Activated T-cell treated with anti-CD3 and anti-CD28 coated beads, Interleukin-2, amount 50 U/mL, for 24 hours (primary cell): ENCODE data around the gene LMAN2.
A peak's percentile ranks its signal among the peaks of the same experiment; 100 is the strongest.

Experiments
- DNase-seq: peaks from one replicate; pipeline ENCODE4 v3.0.0-alpha.2; 2020
- H3K27ac Mint-ChIP-seq: 2 replicates; pipeline ENCODE4 v1.8.0; 2020; ENCODE audit warnings: mild to moderate bottlenecking, mixed read lengths
- H3K27me3 Mint-ChIP-seq: 2 replicates; pipeline ENCODE4 v1.8.0; 2020; ENCODE audit warnings: mixed read lengths
- H3K36me3 Mint-ChIP-seq: 2 replicates; pipeline ENCODE4 v1.8.0; 2020; ENCODE audit warnings: low read depth, mixed read lengths
- H3K4me1 Mint-ChIP-seq: 2 replicates; pipeline ENCODE4 v1.8.0; 2020; ENCODE audit warnings: low read depth, mixed read lengths
- H3K4me3 Mint-ChIP-seq: 2 replicates; pipeline ENCODE4 v1.8.0; 2020; ENCODE audit warnings: mild to moderate bottlenecking, moderate library complexity, mixed read lengths
- H3K9me3 Mint-ChIP-seq: 2 replicates; pipeline ENCODE4 v1.8.0; 2020; ENCODE audit warnings: mixed read lengths

The LMAN2 gene

GRCh38 chr5:177351392-177352329 lies at the start of gene LMAN2:
LMAN2 (minus strand) TSS chr5:177351668; CDS start chr5:177351647, 21 bp downstream.
- Mint-ChIP-seq H3K27ac (peak within 1 kb of the TSS; percentile 100), H3K27me3 (no peaks in the 10 kb centered on the region), H3K9me3 (peaks cover 8% of the 10 kb centered on the region), H3K4me3 (peak within 1 kb of the TSS; percentile 99), H3K4me1 (peaks cover 60% of the 10 kb centered on the region), H3K36me3 (peaks cover 44% of the 10 kb centered on the region)
- DNase-seq = peak; percentile 93

- no peak within 1 kb of the TSS for H3K27ac Mint-ChIP-seq
- DNase-seq = no peak
- H3K4me3 Mint-ChIP-seq = no peak within 1 kb of the TSS
- peaks cover 27% of the 10 kb centered on the region for H3K27me3 Mint-ChIP-seq
- H3K36me3 Mint-ChIP-seq = no peaks in the 10 kb centered on the region
- H3K4me1 Mint-ChIP-seq = peaks cover 28% of the 10 kb centered on the region
- H3K9me3 Mint-ChIP-seq = no peaks in the 10 kb centered on the region
Measured at GRCh38 chr5:177399997-177400868, 48.8 kb upstream of the LMAN2 start, which contains the start of gene PFN3. PFN3 (minus strand) TSS chr5:177400661; CDS start chr5:177400576, 85 bp downstream.

- Mint-ChIP-seq H3K36me3 (no peaks in the 10 kb centered on the region), H3K27ac (no peak overlapping the region), H3K4me1 (peaks cover 11% of the 10 kb centered on the region), H3K4me3 (no peak overlapping the region), H3K9me3 (no peaks in the 10 kb centered on the region), H3K27me3 (peaks cover 19% of the 10 kb centered on the region)
- no peak for DNase-seq
Measured at GRCh38 chr5:177397875-177398390, 46.5 kb upstream of the LMAN2 start.

GRCh38 chr5:177396807-177397206 lies 45.3 kb upstream of the LMAN2 start:
- Mint-ChIP-seq H3K9me3 (no peaks in the 10 kb centered on the region), H3K4me1 (no peaks in the 10 kb centered on the region), H3K27ac (no peak overlapping the region), H3K27me3 (peaks cover 8% of the 10 kb centered on the region), H3K36me3 (no peaks in the 10 kb centered on the region), H3K4me3 (no peak overlapping the region)
- DNase-seq = no peak

GRCh38 chr5:177396078-177396477 lies 44.6 kb upstream of the LMAN2 start:
- no peak overlapping the region for H3K4me3 Mint-ChIP-seq
- no peak overlapping the region for H3K27ac Mint-ChIP-seq
- H3K36me3 Mint-ChIP-seq = no peaks in the 10 kb centered on the region
- H3K9me3 Mint-ChIP-seq = no peaks in the 10 kb centered on the region
- peaks cover under 1% of the 10 kb centered on the region for H3K27me3 Mint-ChIP-seq
- peaks cover 4% of the 10 kb centered on the region for H3K4me1 Mint-ChIP-seq
- no peak for DNase-seq

- Mint-ChIP-seq H3K27ac (no peak overlapping the region), H3K27me3 (no peaks in the 10 kb centered on the region), H3K36me3 (no peaks in the 10 kb centered on the region), H3K9me3 (no peaks in the 10 kb centered on the region), H3K4me3 (no peak overlapping the region), H3K4me1 (peaks cover 25% of the 10 kb centered on the region)
- no peak for DNase-seq
Measured at GRCh38 chr5:177393990-177394389, 42.5 kb upstream of the LMAN2 start.

- H3K27me3 Mint-ChIP-seq = no peaks in the 10 kb centered on the region
- H3K36me3 Mint-ChIP-seq = no peaks in the 10 kb centered on the region
- no peak for DNase-seq
- H3K4me1 Mint-ChIP-seq = peaks cover 32% of the 10 kb centered on the region
- H3K4me3 Mint-ChIP-seq = no peak overlapping the region
- no peak overlapping the region for H3K27ac Mint-ChIP-seq
- no peaks in the 10 kb centered on the region for H3K9me3 Mint-ChIP-seq
Measured at GRCh38 chr5:177393206-177393765, 41.8 kb upstream of the LMAN2 start.

GRCh38 chr5:177392765-177393164 lies 41.3 kb upstream of the LMAN2 start:
- no peak for DNase-seq
- H3K27me3 Mint-ChIP-seq = no peaks in the 10 kb centered on the region
- no peaks in the 10 kb centered on the region for H3K36me3 Mint-ChIP-seq
- H3K4me3 Mint-ChIP-seq = no peak overlapping the region
- no peaks in the 10 kb centered on the region for H3K9me3 Mint-ChIP-seq
- peaks cover 36% of the 10 kb centered on the region for H3K4me1 Mint-ChIP-seq
- no peak overlapping the region for H3K27ac Mint-ChIP-seq

GRCh38 chr5:177390363-177391300 lies 39.2 kb upstream of the LMAN2 start:
- peak; percentile 89 for DNase-seq
- H3K9me3 Mint-ChIP-seq = no peaks in the 10 kb centered on the region
- H3K27ac Mint-ChIP-seq = peak overlapping the region; percentile 94
- H3K4me1 Mint-ChIP-seq = peaks cover 36% of the 10 kb centered on the region
- H3K36me3 Mint-ChIP-seq = no peaks in the 10 kb centered on the region
- H3K27me3 Mint-ChIP-seq = no peaks in the 10 kb centered on the region
- peak overlapping the region; percentile 28 for H3K4me3 Mint-ChIP-seq

GRCh38 chr5:177389241-177390169 lies 38.0 kb upstream of the LMAN2 start:
- peak; percentile 67 for DNase-seq
- Mint-ChIP-seq H3K4me1 (peaks cover 40% of the 10 kb centered on the region), H3K27me3 (no peaks in the 10 kb centered on the region), H3K4me3 (peak overlapping the region; percentile 34), H3K27ac (peak overlapping the region; percentile 94), H3K36me3 (no peaks in the 10 kb centered on the region), H3K9me3 (no peaks in the 10 kb centered on the region)

- no peak overlapping the region for H3K4me3 Mint-ChIP-seq
- peak overlapping the region; percentile 94 for H3K27ac Mint-ChIP-seq
- no peaks in the 10 kb centered on the region for H3K27me3 Mint-ChIP-seq
- no peaks in the 10 kb centered on the region for H3K9me3 Mint-ChIP-seq
- H3K4me1 Mint-ChIP-seq = peaks cover 40% of the 10 kb centered on the region
- no peaks in the 10 kb centered on the region for H3K36me3 Mint-ChIP-seq
- DNase-seq = no peak
Measured at GRCh38 chr5:177388521-177389052, 37.1 kb upstream of the LMAN2 start.

GRCh38 chr5:177387405-177387804 lies 35.9 kb upstream of the LMAN2 start:
- H3K9me3 Mint-ChIP-seq = no peaks in the 10 kb centered on the region
- no peak overlapping the region for H3K27ac Mint-ChIP-seq
- peaks cover 46% of the 10 kb centered on the region for H3K4me1 Mint-ChIP-seq

More at GRCh38 chr5:177387405-177387804, 35.9 kb upstream of the LMAN2 start:
- no peaks in the 10 kb centered on the region for H3K36me3 Mint-ChIP-seq
- no peaks in the 10 kb centered on the region for H3K27me3 Mint-ChIP-seq
- H3K4me3 Mint-ChIP-seq = no peak overlapping the region
- DNase-seq = no peak
